Heart right ventricle (tissue), 16 donors: ENCODE measurements around the gene DSP. TPM values are rescaled to one million over a fixed set of nuclear protein-coding genes. Genes with fewer than 3 reads are reported as not detected.

Experiments
- ATAC-seq, 8 donors: fragments of 200-7000 bp; cut with Tn5 transposase; one replicate each; pipeline ENCODE4 v1.9.1; 2020; ENCODE audit warnings: mild to moderate bottlenecking in 8 of 8, moderate library complexity in 8 of 8, moderate number of reproducible peaks in 1 of 8
- DNase-seq, 2 donors: peaks; one replicate each; pipeline ENCODE4 v3.0.0-alpha.2; 2020
- H3K27ac ChIP-seq, 10 donors: fragments of 200-600 bp; sonication (generic) in 2 of 10; one replicate each; pipeline versions ENCODE4 v1.5.0 to v1.8.0; 2020 to 2022; ENCODE audit warnings: mild to moderate bottlenecking in 3 of 10
- H3K27me3 ChIP-seq, 7 donors: fragments of 200-600 bp; one replicate each; pipeline ENCODE4 v1.8.0; 2021 to 2022; ENCODE audit warnings: mild to moderate bottlenecking in 2 of 7
- H3K36me3 ChIP-seq, 9 donors: fragments of 200-600 bp; sonication (generic) in 1 of 9; one replicate each; pipeline versions ENCODE4 v1.5.0 to v1.8.0; 2020 to 2022; ENCODE audit warnings: mild to moderate bottlenecking in 2 of 9
- H3K4me1 ChIP-seq, 9 donors: fragments of 200-600 bp; sonication (generic) in 1 of 9; one replicate each; pipeline versions ENCODE4 v1.5.0 to v1.8.0; 2020 to 2022; ENCODE audit warnings: mild to moderate bottlenecking in 4 of 9
- H3K4me3 ChIP-seq, 10 donors: fragments of 200-600 bp; sonication (generic) in 2 of 10; one replicate each; pipeline versions ENCODE4 v1.5.0 to v1.8.0; 2020 to 2022; ENCODE audit warnings: mild to moderate bottlenecking in 7 of 10, moderate library complexity in 2 of 10
- H3K9me3 ChIP-seq, 11 donors: fragments of 200-600 bp in 10 of 11; sonication (generic) in 2 of 11; one replicate each; pipeline versions ENCODE4 v1.5.0 to v1.8.0; 2013 to 2022; ENCODE audit warnings: mild to moderate bottlenecking in 2 of 11, control low read depth in 1 of 11, moderate library complexity in 1 of 11
- WGBS, 2 donors: extraction: QIAGEN DNeasy Blood & Tissue Kit; methylation state at CpG; one replicate each; pipeline ENCODE4 v1.1.7; 2013; ENCODE audit warnings: inconsistent platforms in 1 of 2; 5-methylcytosine and 5-hydroxymethylcytosine counted together
- intact Hi-C, 10 donors: fragments of 100-400 bp; cut with DNase I; formaldehyde crosslinking; loops; one replicate each; pipeline versions ENCODE4 v1.11.1 to v1.14.2; 2022
- polyA plus RNA-seq, 2 donors: library from polyadenylated mRNA; stranded (reverse); fragments of 200-250 nt; gene quantifications; one replicate each; pipeline ENCODE4 v1.2.3, GENCODE V29; 2013
- total RNA-seq, 10 donors: library from RNA; stranded (reverse); fragmentation: NEBNext Ultra II Directional in 3 of 10; extraction: Animal tissue kit (Norgen Biotek cat#: 25700) in 3 of 10; gene quantifications; one replicate each; pipeline versions ENCODE4 v1.2.1 to v1.2.4, GENCODE V29; 2021 to 2023
- TF ChIP-seq, protein P1 (sequence below), 9 donors: fragments of 200-600 bp; sonication (generic) in 2 of 9; IDR thresholded peaks; one replicate each; pipeline versions ENCODE4 v1.5.0 to v1.8.0; 2021 to 2022; ENCODE audit warnings: antibody characterized with exemption in 9 of 9, mild to moderate bottlenecking in 5 of 9, moderate library complexity in 1 of 9
- donor health status: Arrhythmogenic right ventricular cardiomyopathy.
- donor health status: ischemic (EF 13 %, LVEDD 7.1; RV severe dilation, severe dysfunction).
- donor health status: healthy with polysubstance abuse.
- donor health status: DM: no; HTN: yes; CAD: no.
- donor health status: DM: no; HTN: no; CAD: no.
- donor health status: ischemic (EF 25% LVEDD 6.9; RV normal size, moderate dysfunction).
- donor health status: ischemic (EF 25% LVEDD 5.7; RV mildly dilated, moderate dysfunction).
- donor health status: healthy.
- donor health status: DM: yes; HTN: yes; CAD: no.
- donor health status: Ischemic cardiomyopathy.
- donor health status: ischemic (EF 35%, LVEDD 5.7; RV mildly dilated, moderate dysfunction).
- donor health status: nonischemic (EF 11% LVEDD 7.7; RV severe dilation, severe dysfunction).
- donor health status: DM: yes; HTN: yes; CAD: no.
- donor health status: PGD.
- donor health status: ischemic (EF 29% LVEDD 5.4; RV normal size, mild dysfunction).
- donor health status: nonischemic (EF 23%, LVEDD 6.1; RV moderate dilation, normal function).

The DSP gene
- total and polyA plus RNA-seq, 12 donors = 56.5 to 471 (median 355) TPM

DNA sequence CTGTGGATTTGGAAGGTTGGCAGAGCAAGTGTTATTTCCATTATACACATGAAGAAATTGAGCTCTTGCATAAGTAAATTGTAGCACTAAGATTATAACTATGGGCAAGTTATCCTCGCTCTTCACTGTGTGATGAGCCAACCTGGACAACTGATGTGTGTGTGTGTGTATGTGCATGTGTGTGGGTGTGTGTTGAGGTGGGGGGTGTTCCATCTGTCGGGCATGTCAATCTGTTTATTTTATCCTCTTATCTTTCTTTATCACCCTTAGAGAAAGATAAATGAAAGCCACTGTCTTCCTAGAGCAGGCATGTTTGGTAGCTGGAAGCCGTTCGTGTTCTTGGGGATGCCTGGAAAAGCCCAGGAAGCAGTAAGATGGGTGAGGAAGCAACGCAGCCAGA, 3.0 kb upstream of the DSP start:
- H3K27me3 ChIP-seq = peaks cover 0 to 86% (median 52%) of the 10 kb centered on the region in 7 donors
- H3K36me3 ChIP-seq = no peaks in the 10 kb centered on the region
- 36 to 42% methylated on average over 5 of the region's 5 CpGs for WGBS, 2 donors
- H3K27ac ChIP-seq = peak overlapping the region in 8 of 10 donors; percentile 43 to 89 (median 78)
- intact Hi-C loops = loop anchor here in 1 of 10 donors (10.0 kb wide), 1 partner anchor 64 kb away; no protein-coding TSS in a partner anchor
- H3K4me1 ChIP-seq = peaks cover 0 to 29% (median 15%) of the 10 kb centered on the region in 9 donors
- no peak for DNase-seq
- no peaks in the 10 kb centered on the region for H3K9me3 ChIP-seq
- no peak overlapping the region for H3K4me3 ChIP-seq
- TF ChIP-seq, protein P1, sequence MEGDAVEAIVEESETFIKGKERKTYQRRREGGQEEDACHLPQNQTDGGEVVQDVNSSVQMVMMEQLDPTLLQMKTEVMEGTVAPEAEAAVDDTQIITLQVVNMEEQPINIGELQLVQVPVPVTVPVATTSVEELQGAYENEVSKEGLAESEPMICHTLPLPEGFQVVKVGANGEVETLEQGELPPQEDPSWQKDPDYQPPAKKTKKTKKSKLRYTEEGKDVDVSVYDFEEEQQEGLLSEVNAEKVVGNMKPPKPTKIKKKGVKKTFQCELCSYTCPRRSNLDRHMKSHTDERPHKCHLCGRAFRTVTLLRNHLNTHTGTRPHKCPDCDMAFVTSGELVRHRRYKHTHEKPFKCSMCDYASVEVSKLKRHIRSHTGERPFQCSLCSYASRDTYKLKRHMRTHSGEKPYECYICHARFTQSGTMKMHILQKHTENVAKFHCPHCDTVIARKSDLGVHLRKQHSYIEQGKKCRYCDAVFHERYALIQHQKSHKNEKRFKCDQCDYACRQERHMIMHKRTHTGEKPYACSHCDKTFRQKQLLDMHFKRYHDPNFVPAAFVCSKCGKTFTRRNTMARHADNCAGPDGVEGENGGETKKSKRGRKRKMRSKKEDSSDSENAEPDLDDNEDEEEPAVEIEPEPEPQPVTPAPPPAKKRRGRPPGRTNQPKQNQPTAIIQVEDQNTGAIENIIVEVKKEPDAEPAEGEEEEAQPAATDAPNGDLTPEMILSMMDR (IDR thresholded peaks at IDR 0.05) = no peak
- ATAC-seq = no peak

DNA sequence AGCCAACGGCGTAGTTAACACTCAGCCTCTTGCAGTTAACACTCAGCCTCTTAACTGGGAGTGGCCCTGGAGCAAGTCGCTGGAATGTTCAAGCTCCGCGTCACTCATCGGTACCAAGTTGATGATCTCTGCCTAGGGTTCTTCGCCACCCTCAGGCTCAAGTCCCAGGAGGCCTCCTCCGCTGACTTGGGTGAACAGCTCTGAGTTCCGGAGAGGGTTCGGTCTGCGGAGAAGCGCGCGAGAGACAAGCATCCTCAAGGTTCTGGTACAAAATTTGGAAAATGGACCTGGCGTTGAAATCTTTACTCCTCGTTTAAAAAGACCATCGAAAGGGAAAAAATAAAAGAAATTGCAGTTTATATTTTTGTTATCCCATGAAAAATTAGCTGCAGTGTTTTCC, 876 bp upstream of the DSP start:
- Histone ChIP-seq H3K4me1 (peaks cover 0 to 29% (median 15%) of the 10 kb centered on the region in 9 donors), H3K27me3 (peaks cover 0 to 100% (median 62%) of the 10 kb centered on the region in 7 donors), H3K36me3 (no peaks in the 10 kb centered on the region), H3K9me3 (no peaks in the 10 kb centered on the region), H3K27ac (peak overlapping the region; percentile 84 to 93 (median 90)), H3K4me3 (peak overlapping the region; percentile 53 to 73 (median 66))
- intact Hi-C loops = loop anchor here in 6 of 10 donors (2.0 to 10.0 kb wide), 5 partner anchors 72 to 118 kb away; no protein-coding TSS in a partner anchor
- TF ChIP-seq, protein P1 (IDR thresholded peaks at IDR 0.05) = no peak
- WGBS, 2 donors = 8 to 14% methylated on average over 17 of the region's 17 CpGs
- DNase-seq = peak; percentile 36 to 42
- ATAC-seq = peak in 7 of 8 donors; percentile 8 to 58 (median 49)

DNA sequence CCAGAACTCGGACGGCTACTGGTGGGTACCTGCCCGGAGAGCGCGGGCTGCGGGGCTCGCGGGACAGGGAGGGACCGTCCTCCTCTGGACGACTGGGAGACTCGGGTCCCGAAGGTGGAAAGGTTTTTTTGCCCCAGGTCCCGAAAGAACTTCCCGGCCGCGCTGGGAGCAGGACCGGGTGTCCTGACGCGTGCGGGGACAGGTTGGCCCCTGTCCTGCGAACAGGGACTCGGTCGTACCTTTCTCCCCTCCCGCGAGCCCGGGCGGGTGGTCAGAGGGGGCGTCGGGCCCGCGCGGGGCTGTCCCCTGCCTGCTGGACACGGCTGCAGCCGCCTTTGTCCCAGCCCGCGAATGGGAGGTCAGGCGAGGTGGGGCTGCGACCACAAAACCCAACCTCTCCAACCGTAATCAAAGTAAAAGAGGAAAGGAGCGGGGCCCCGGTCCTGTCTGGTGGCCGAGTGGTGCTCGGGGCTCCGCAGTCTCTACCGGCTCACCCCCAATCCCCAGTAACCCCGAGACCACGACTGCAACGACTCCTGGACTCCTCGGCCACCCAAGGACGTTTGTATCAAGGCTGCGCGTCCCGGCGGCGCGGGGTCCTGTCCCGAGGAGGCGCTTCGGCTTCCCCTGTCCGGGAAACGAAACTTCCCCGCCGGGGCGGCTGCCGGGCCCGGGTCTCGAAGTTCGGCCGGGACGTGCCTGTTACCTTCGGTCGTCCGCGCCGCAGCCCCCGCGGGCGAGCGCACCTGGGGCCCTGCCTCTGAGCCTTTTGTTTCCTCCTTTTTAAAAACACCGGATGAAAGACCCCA, 798 bp downstream of the DSP start:
- peak; percentile 5 to 38 for DNase-seq
- TF ChIP-seq, protein P1 (IDR thresholded peaks at IDR 0.05) = no peak
- Histone ChIP-seq H3K9me3 (no peaks in the 10 kb centered on the region), H3K27me3 (peaks cover 0 to 100% (median 58%) of the 10 kb centered on the region in 7 donors), H3K27ac (peak overlapping the region; percentile 84 to 93 (median 90)), H3K36me3 (no peaks in the 10 kb centered on the region), H3K4me3 (peak overlapping the region; percentile 53 to 73 (median 66)), H3K4me1 (peaks cover 0 to 31% (median 15%) of the 10 kb centered on the region in 9 donors)
- 0 to 1% methylated on average over 78 to 80 of the region's 80 CpGs for WGBS, 2 donors
- intact Hi-C loops = loop anchor here in 6 of 10 donors (5.0 to 10.0 kb wide), 4 partner anchors 75 to 120 kb away; no protein-coding TSS in a partner anchor
- peak in 7 of 8 donors; percentile 10 to 59 (median 26) for ATAC-seq

DNA sequence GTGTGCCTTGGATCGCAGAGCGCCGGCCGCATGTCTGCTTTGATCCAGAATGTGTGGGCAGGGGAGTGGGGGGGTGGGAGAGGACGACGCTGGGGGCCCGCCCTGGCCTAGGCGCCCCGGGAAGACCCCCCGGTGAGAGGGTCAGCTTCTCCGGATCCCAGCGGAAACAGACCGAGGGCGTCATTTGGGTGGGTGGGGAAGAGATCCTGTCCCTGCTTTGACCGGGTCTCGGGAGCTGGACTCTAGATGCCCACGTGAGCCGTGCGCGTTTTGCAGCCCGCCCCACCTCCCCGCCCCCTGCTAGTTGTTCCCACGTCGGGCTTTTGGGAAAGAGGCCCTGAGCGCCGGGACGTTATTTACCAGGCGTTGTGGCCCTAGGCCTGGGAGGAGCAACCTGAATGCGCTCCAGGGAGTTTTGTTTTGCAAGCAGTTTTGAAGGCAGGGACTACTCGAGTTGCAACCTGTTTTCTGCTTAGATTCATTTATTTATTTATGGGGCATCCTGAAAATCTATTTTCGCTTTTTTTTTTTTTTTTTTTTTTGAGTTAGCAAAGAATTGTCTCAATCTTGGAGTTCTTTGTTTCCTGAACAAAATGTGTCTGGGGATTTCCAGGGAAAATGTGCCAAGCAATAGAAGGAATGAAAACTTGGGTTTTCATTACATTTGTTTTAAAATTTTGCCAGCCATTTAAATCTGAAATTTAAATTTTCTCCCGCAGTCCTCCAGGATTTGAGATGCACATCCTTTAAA, 1.6 kb downstream of the DSP start:
- Histone ChIP-seq H3K4me3 (peak overlapping the region; percentile 53 to 73 (median 66)), H3K27me3 (peaks cover 0 to 100% (median 58%) of the 10 kb centered on the region in 7 donors), H3K36me3 (no peaks in the 10 kb centered on the region), H3K27ac (peak overlapping the region; percentile 84 to 93 (median 90)), H3K9me3 (no peaks in the 10 kb centered on the region), H3K4me1 (peaks cover 0 to 29% (median 15%) of the 10 kb centered on the region in 9 donors)
- DNase-seq (peak; percentile 66 to 72), ATAC-seq (peak; percentile 61 to 86 (median 78))
- TF ChIP-seq, protein P1 (IDR thresholded peaks at IDR 0.05) = no peak
- intact Hi-C loops = loop anchor here in 6 of 10 donors (5.0 to 10.0 kb wide), 4 partner anchors 76 to 121 kb away; no protein-coding TSS in a partner anchor
- 2 to 5% methylated on average over 32 of the region's 32 CpGs for WGBS, 2 donors
